Smooth muscle cell (in vitro differentiated cells): ENCODE data around the gene TMEM132C. TPM values are rescaled to one million over a fixed set of nuclear protein-coding genes. Genes with fewer than 3 reads are reported as not detected.

ENCODE experiments used
- DNase-seq: peaks from one replicate; lab custom pipeline; 2025; ENCODE audit not compliant: unreplicated experiment; lab: John Stamatoyannopoulos, UW
- H2AFZ ChIP-seq: fragments of 200-600 bp; sonication (generic); 2 replicates; pipeline ENCODE4 v1.6.0; 2016; ENCODE audit warnings: antibody characterized with exemption, low read depth, mild to moderate bottlenecking
- H3F3A ChIP-seq: fragments of 200-600 bp; sonication (generic); 2 replicates; pipeline ENCODE4 v1.6.0; 2017; ENCODE audit warnings: antibody characterized with exemption, low read depth
- H3K27ac ChIP-seq: fragments of 200-600 bp; sonication (generic); 2 replicates; pipeline ENCODE4 v1.5.1; 2016; ENCODE audit warnings: low read depth, mild to moderate bottlenecking
- H3K27me3 ChIP-seq: fragments of 200-600 bp; sonication (generic); 2 replicates; pipeline ENCODE4 v1.6.1; 2016; ENCODE audit warnings: low read depth, mild to moderate bottlenecking
- H3K36me3 ChIP-seq: fragments of 200-600 bp; sonication (generic); 2 replicates; pipeline ENCODE4 v1.5.1; 2016; ENCODE audit warnings: low read depth
- H3K4me1 ChIP-seq: fragments of 200-600 bp; sonication (generic); 2 replicates; pipeline ENCODE4 v1.5.1; 2016; ENCODE audit warnings: low read depth
- H3K4me2 ChIP-seq: fragments of 200-600 bp; sonication (generic); 2 replicates; pipeline ENCODE4 v1.6.0; 2016; ENCODE audit warnings: mild to moderate bottlenecking
- H3K4me3 ChIP-seq: fragments of 200-600 bp; sonication (generic); 2 replicates; pipeline ENCODE4 v1.5.1; 2016; ENCODE audit warnings: mild to moderate bottlenecking
- H3K79me2 ChIP-seq: fragments of 200-600 bp; sonication (generic); 2 replicates; pipeline ENCODE4 v1.6.0; 2016; ENCODE audit warnings: low read depth, mild to moderate bottlenecking
- H3K9ac ChIP-seq: fragments of 200-600 bp; sonication (generic); 2 replicates; pipeline ENCODE4 v1.6.0; 2016; ENCODE audit warnings: low read depth
- H3K9me3 ChIP-seq: fragments of 200-600 bp; sonication (generic); replicated peaks from 2 replicates; pipeline ENCODE4 v1.5.1; 2016; ENCODE audit warnings: low read depth
- H4K20me1 ChIP-seq: fragments of 200-600 bp; sonication (generic); 2 replicates; pipeline ENCODE4 v1.6.0; 2016; ENCODE audit warnings: low read depth
- WGBS: methylation state at CpG from one replicate; pipeline ENCODE4 v1.1.7; 2016; ENCODE audit warnings: low lambda C conversion rate; 5-methylcytosine and 5-hydroxymethylcytosine counted together
- polyA plus RNA-seq: library from polyadenylated mRNA; unstranded; fragments of >200 nt; fragmentation: Nextera tagmentation; extraction: Ambion mirVana; gene quantifications from 2 replicates; pipeline ENCODE4 v1.2.1, GENCODE V29; 2016
- total RNA-seq: library from RNA; depleted of rRNA; stranded (reverse); fragments of >200 nt; gene quantifications from 2 replicates; pipeline ENCODE4 v1.2.3, GENCODE V29; 2014
- TF ChIP-seq, protein P1 (sequence below): fragments of 200-600 bp; sonication (generic); IDR thresholded peaks from 2 replicates; pipeline ENCODE4 v1.5.1; 2017; ENCODE audit warnings: borderline replicate concordance, mild to moderate bottlenecking, antibody characterized with exemption; ENCODE audit not compliant: insufficient read depth, poor library complexity, severe bottlenecking

TMEM132C gene
- total and polyA plus RNA-seq, 2 experiments from 2014 or later, result 0.49 to 0.77 TPM

DNA sequence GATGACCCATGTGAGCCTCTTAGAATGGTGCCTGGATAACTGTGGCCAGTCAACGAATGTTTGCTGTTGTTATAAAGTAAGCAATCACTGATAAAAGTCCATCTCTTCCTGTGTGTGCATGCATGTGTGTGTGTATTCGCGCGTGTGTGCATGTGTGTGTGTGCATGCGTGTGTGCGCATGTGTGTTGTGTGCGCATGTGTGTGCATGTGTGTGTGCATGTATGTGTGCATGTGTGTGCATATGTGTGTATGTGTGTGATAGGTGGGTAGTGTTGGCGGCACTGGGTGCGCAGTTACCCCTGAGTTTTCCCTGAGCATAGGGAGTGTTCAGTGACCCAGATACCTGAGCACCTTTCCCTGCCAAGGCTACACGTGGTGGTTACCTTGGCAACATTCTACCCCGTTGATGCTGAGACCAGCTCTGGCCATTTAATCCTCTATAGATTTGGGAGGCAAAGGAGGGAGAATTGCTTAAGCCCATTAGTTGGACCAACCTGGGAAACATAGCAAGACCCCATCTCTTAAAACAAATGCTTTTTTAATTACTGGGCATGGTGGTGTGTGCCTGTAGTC lies 419.0 kb downstream of the TMEM132C start:
- WGBS, result 84% methylated on average over 11 of the region's 11 CpGs
- Histone ChIP-seq H2AFZ (no peak overlapping the region), H3K36me3 (no peaks in the 10 kb centered on the region), H3K4me1 (no peaks in the 10 kb centered on the region), H3K4me3 (no peak overlapping the region), H3K9ac (no peak overlapping the region), H3K79me2 (no peaks in the 10 kb centered on the region), H4K20me1 (no peaks in the 10 kb centered on the region), H3F3A (no peaks in the 10 kb centered on the region), H3K27ac (no peak overlapping the region), H3K9me3 (no peaks in the 10 kb centered on the region), H3K4me2 (no peak overlapping the region), H3K27me3 (no peaks in the 10 kb centered on the region)
- TF ChIP-seq, protein P1, sequence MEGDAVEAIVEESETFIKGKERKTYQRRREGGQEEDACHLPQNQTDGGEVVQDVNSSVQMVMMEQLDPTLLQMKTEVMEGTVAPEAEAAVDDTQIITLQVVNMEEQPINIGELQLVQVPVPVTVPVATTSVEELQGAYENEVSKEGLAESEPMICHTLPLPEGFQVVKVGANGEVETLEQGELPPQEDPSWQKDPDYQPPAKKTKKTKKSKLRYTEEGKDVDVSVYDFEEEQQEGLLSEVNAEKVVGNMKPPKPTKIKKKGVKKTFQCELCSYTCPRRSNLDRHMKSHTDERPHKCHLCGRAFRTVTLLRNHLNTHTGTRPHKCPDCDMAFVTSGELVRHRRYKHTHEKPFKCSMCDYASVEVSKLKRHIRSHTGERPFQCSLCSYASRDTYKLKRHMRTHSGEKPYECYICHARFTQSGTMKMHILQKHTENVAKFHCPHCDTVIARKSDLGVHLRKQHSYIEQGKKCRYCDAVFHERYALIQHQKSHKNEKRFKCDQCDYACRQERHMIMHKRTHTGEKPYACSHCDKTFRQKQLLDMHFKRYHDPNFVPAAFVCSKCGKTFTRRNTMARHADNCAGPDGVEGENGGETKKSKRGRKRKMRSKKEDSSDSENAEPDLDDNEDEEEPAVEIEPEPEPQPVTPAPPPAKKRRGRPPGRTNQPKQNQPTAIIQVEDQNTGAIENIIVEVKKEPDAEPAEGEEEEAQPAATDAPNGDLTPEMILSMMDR, result no peak
- no peak for DNase-seq

DNA sequence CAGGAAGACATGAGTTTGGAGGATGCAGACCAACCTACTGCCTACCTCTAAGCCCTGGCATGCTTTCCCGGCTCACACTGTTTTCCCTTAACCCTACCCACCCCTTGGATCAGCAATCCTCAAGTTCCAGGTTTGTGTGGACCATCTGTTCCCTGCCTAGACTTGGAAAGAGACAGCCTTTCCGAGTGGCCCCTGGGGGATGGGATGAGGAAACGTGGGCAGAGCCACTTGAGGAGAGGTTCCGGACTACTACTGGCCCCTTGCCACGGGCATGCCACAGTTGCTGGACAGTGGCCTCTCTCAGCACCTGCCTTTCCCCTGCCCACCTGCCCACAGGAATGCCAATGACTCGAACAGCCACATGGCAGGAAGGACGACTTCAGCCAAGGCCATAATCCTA lies 420.9 kb downstream of the TMEM132C start:
- Histone ChIP-seq H3K36me3 (no peaks in the 10 kb centered on the region), H3K9ac (no peak overlapping the region), H3K4me3 (no peak overlapping the region), H3K4me2 (no peak overlapping the region), H3K4me1 (no peaks in the 10 kb centered on the region), H4K20me1 (no peaks in the 10 kb centered on the region), H3K27ac (no peak overlapping the region), H3F3A (no peaks in the 10 kb centered on the region), H2AFZ (no peak overlapping the region), H3K9me3 (no peaks in the 10 kb centered on the region), H3K27me3 (no peaks in the 10 kb centered on the region), H3K79me2 (no peaks in the 10 kb centered on the region)
- TF ChIP-seq, protein P1, result no peak
- DNase-seq, result no peak
- 82% methylated on average over 7 of the region's 7 CpGs for WGBS

DNA sequence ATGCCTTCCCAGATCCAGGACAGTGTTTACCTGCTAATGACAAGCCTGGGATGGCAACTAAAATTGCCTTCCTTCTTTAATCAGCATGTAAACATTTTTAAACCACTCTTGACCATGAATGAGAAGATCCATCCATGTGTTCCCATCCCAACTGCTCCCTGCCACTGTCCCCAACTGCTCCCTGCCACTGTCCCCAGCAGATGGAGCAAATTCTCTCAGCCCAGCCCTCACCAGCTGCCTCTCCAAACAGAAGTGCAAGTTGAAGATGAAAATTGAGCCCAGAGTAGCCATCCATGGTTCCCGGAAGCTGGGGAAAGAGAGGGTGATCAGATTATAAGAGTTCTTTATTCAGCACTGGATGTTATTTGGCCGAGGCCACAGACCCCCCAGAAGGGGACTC lies 423.7 kb downstream of the TMEM132C start:
- no peaks in the 10 kb centered on the region for H3K4me1 ChIP-seq
- H4K20me1 ChIP-seq, result no peaks in the 10 kb centered on the region
- H3K9ac ChIP-seq, result no peak overlapping the region
- TF ChIP-seq, protein P1, result no peak
- H3K4me3 ChIP-seq, result no peak overlapping the region
- DNase-seq, result no peak
- no peaks in the 10 kb centered on the region for H3F3A ChIP-seq
- H3K9me3 ChIP-seq, result no peaks in the 10 kb centered on the region
- no peaks in the 10 kb centered on the region for H3K27me3 ChIP-seq
- no peak overlapping the region for H3K27ac ChIP-seq
- no peak overlapping the region for H3K4me2 ChIP-seq
- WGBS, result 73% methylated on average over 2 of the region's 2 CpGs
- H2AFZ ChIP-seq, result no peak overlapping the region
- no peaks in the 10 kb centered on the region for H3K79me2 ChIP-seq
- no peaks in the 10 kb centered on the region for H3K36me3 ChIP-seq

DNA sequence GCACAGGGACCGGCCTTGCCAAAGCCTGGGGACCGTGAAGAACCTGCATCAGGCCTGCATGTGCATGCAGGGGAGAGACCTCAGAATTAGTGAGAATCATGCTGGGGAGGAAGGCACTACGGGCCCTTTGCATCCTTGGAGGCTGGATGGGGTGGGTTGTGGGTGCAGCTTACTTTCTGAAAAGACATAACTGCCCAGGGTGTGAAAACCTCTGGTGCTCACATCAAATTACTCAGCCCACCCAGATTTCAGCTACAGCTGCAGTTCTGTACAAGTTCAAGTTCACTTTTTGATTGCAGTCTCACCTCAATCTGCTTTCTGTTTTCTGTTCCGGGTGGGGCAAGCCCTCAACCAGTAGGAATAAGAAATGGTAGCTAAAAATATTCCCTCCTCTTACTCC lies 426.1 kb downstream of the TMEM132C start:
- H3K4me2 ChIP-seq, result no peak overlapping the region
- no peak overlapping the region for H3K27ac ChIP-seq
- H2AFZ ChIP-seq, result no peak overlapping the region
- H3K4me3 ChIP-seq, result no peak overlapping the region
- no peaks in the 10 kb centered on the region for H4K20me1 ChIP-seq
- WGBS, result 84% methylated on average over 4 of the region's 4 CpGs
- H3K9me3 ChIP-seq, result no peaks in the 10 kb centered on the region
- no peak overlapping the region for H3K9ac ChIP-seq
- no peaks in the 10 kb centered on the region for H3K36me3 ChIP-seq
- TF ChIP-seq, protein P1, result no peak
- no peaks in the 10 kb centered on the region for H3K79me2 ChIP-seq
- H3K27me3 ChIP-seq, result no peaks in the 10 kb centered on the region
- H3K4me1 ChIP-seq, result no peaks in the 10 kb centered on the region
- no peak for DNase-seq
- no peaks in the 10 kb centered on the region for H3F3A ChIP-seq
